HFFc6 (cell line): ENCODE data around the gene NUP93. TPM values are rescaled to one million over a fixed set of nuclear protein-coding genes. Genes with fewer than 3 reads are reported as not detected.

ENCODE experiments used
- DNase-seq: peaks from one replicate; pipeline ENCODE4 v3.0.0-alpha.2; 2018
- H3K27ac Mint-ChIP-seq: 2 replicates; pipeline ENCODE4 v1.8.0; 2020; ENCODE audit warnings: mild to moderate bottlenecking, mixed read lengths
- H3K27me3 Mint-ChIP-seq: 2 replicates; pipeline ENCODE4 v1.8.0; 2021; ENCODE audit warnings: mild to moderate bottlenecking, moderate library complexity, mixed read lengths; ENCODE audit not compliant: insufficient read depth
- H3K36me3 Mint-ChIP-seq: 2 replicates; pipeline ENCODE4 v1.8.0; 2021; ENCODE audit warnings: low read depth, mixed read lengths
- H3K4me1 Mint-ChIP-seq: 2 replicates; pipeline ENCODE4 v1.8.0; 2020; ENCODE audit warnings: low read depth, mixed read lengths
- H3K4me3 Mint-ChIP-seq: 2 replicates; pipeline ENCODE4 v1.8.0; 2020; ENCODE audit warnings: mild to moderate bottlenecking, moderate library complexity, mixed read lengths
- H3K9me3 Mint-ChIP-seq: 2 replicates; pipeline ENCODE4 v1.8.0; 2020; ENCODE audit warnings: mild to moderate bottlenecking, mixed read lengths
- CTCF ChIP-seq: fragments of 200-600 bp; sonication (generic); IDR thresholded peaks from 2 replicates; pipeline ENCODE4 v1.5.0; 2021; ENCODE audit warnings: antibody characterized with exemption, mild to moderate bottlenecking
- microRNA-seq: library from miRNA; unstranded; fragments of <30 nt; microRNA quantifications from one replicate; pipeline ENCODE4, GENCODE V29; 2019
- total RNA-seq, 6 experiments: library from RNA; stranded (reverse); fragmentation: NEBNext Ultra II Directional; extraction: Animal tissue kit (Norgen Biotek cat#: 25700); gene quantifications; 2 replicates in 1 of 6; 3 replicates in 5 of 6; pipeline ENCODE4 v1.2.3, GENCODE V29; 2021

Gene NUP93
- total RNA-seq, 6 experiments from 2014 or later, result 58.6 to 84.0 (median 78.8) TPM

GRCh38 chr16:56895813-56896212 lies 165.9 kb downstream of the NUP93 start:
- Mint-ChIP-seq H3K36me3 (no peaks in the 10 kb centered on the region), H3K27ac (no peak overlapping the region), H3K9me3 (no peaks in the 10 kb centered on the region), H3K27me3 (peaks cover 33% of the 10 kb centered on the region), H3K4me3 (no peak overlapping the region), H3K4me1 (no peaks in the 10 kb centered on the region)
- TF ChIP-seq CTCF, result no peak
- DNase-seq, result no peak

DNA sequence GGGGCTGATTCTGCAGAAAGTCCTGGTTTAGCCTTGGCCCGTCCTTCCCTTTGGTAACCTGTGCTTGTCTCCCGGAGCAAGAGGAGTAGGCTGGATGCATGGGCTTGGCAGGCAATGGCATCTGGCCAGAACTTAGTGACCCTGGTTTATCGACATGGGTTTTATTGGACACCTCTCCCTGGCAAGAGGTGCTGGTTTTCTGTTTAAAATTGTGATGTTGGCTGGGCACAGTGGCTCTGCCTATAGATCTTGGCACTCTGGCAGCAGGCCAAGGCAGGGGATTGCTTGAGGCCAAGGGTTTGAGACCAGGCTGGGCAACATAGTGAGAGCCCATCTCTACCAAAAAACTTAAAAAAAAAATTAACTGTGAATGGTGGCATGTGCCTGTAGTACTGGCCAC lies 166.3 kb downstream of the NUP93 start:
- H3K36me3 Mint-ChIP-seq, result no peaks in the 10 kb centered on the region
- no peak overlapping the region for H3K27ac Mint-ChIP-seq
- no peak overlapping the region for H3K4me3 Mint-ChIP-seq
- no peak for DNase-seq
- no peaks in the 10 kb centered on the region for H3K9me3 Mint-ChIP-seq
- H3K4me1 Mint-ChIP-seq, result no peaks in the 10 kb centered on the region
- peaks cover 28% of the 10 kb centered on the region for H3K27me3 Mint-ChIP-seq
- no peak for TF ChIP-seq CTCF

DNA sequence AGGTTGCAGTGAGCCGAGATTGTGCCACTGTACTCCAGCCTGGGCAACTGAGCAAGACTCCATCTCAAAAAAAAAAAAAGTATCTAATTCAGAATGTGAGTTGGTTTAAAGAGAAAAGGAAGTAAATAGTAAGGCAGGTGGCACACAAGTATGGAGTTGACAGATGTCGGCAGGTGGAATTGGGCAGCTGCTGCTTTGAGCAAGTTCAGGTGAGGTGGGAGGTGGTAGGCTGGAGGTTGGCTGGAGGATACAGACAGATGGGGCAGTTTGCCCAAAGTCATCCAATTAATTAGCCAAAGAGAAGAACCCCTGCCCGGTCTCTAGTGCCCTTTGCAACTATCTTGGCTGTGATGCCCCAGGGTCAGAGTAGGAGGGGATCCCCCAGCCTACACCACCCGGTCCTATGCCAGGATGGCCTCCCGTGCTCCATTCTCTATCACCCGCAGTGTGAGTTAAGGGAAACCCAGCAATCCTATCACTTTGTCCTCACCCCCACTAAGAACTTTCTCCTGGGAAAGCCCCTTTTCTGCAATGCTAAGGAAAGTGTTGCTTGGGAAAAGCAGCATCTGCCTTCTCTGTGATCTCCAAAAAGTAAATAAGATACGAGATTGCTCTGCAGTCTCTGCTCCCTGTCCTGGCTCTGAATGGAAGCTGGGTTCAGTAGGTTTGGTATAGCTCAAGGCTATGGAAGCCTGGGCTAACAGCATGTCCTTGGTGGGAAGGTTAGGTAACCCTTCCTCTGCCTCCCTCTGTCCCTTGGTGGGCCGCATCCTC lies 167.3 kb downstream of the NUP93 start:
- Mint-ChIP-seq H3K4me1 (no peaks in the 10 kb centered on the region), H3K4me3 (no peak overlapping the region), H3K27me3 (peaks cover 24% of the 10 kb centered on the region), H3K27ac (no peak overlapping the region), H3K9me3 (no peaks in the 10 kb centered on the region), H3K36me3 (no peaks in the 10 kb centered on the region)
- no peak for TF ChIP-seq CTCF
- no peak for DNase-seq

DNA sequence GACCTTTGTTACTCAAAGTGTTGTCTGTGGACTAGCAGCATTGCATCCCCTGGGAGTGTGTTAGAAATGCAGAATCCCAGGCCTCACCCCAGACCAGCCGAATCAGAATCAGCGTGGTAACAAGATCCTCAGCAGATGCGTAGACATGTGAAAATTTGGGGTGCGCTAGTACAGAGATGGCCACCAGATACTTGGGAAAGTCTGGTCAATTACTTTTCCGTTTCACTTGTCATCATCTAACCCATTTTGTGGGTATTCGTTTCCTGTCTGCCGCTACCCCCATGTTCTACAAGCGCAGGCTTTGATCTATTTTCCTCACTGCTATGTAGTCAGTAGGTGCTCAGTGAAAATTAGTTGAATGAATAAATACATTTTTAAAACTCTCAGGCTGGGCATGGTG lies 168.9 kb downstream of the NUP93 start:
- Mint-ChIP-seq H3K4me1 (no peaks in the 10 kb centered on the region), H3K9me3 (no peaks in the 10 kb centered on the region), H3K27me3 (peaks cover 23% of the 10 kb centered on the region), H3K36me3 (no peaks in the 10 kb centered on the region), H3K4me3 (no peak overlapping the region), H3K27ac (no peak overlapping the region)
- DNase-seq, result no peak
- TF ChIP-seq CTCF, result no peak

Small RNAs within 50 kb of the gene (microRNA-seq; reads per million reads assigned to microRNA genes)
- gene MIR138-2, result 600 reads per million, percentile 70 among the genes with 10 or more reads in this experiment

Other genes starting within 250 kb of the NUP93 start
- gene BBS2, start 210.1 kb upstream of the NUP93 start, total RNA-seq, result 10 to 100 TPM; 26.2 to 33.3 (median 29.5) TPM
- gene MT4, start 165.1 kb upstream of the NUP93 start, total RNA-seq, result not detected
- gene MT3, start 140.6 kb upstream of the NUP93 start, total RNA-seq, result not detected
- 1,000 to 10,000 TPM in 3 of 6 experiments, 100 to 1,000 TPM in 3; 623 to 1,524 (median 1,044) TPM for gene MT2A, start 121.5 kb upstream of the NUP93 start, total RNA-seq
- 100 to 1,000 TPM; 192 to 469 (median 458) TPM for gene MT1E, start 104.3 kb upstream of the NUP93 start, total RNA-seq
- under 1 TPM in 5 of 6 experiments, not detected in 1; 0.21 to 0.41 (median 0.28) TPM for gene MT1M, start 97.5 kb upstream of the NUP93 start, total RNA-seq
- 1 to 10 TPM in 1 of 6 experiments, under 1 TPM in 1, not detected in 4; 0.50 to 1.5 TPM for gene MT1A, start 91.5 kb upstream of the NUP93 start, total RNA-seq
- not detected for gene MT1B, start 78.2 kb upstream of the NUP93 start, total RNA-seq
- not detected for gene MT1F, start 72.2 kb upstream of the NUP93 start, total RNA-seq
- gene MT1G, start 62.1 kb upstream of the NUP93 start, total RNA-seq, result under 1 TPM in 1 of 6 experiments, not detected in 5; 0.73 TPM
- gene MT1H, start 60.3 kb upstream of the NUP93 start, total RNA-seq, result not detected
- 10 to 100 TPM; 28.0 to 38.7 (median 33.3) TPM for gene MT1X, start 47.7 kb upstream of the NUP93 start, total RNA-seq
- gene SLC12A3, start 135.1 kb downstream of the NUP93 start, total RNA-seq, result not detected
- gene HERPUD1, start 202.0 kb downstream of the NUP93 start, total RNA-seq, result 100 to 1,000 TPM in 3 of 6 experiments, 10 to 100 TPM in 3; 87.9 to 109 (median 96.9) TPM
- gene CETP, start 231.8 kb downstream of the NUP93 start, total RNA-seq, result not detected